ENCODE data around the gene TRAPPC6A. TPM values are rescaled to one million over a fixed set of nuclear protein-coding genes. Genes with fewer than 3 reads are reported as not detected.
A peak's percentile ranks its signal among the peaks of the same experiment; 100 is the strongest.

TRAPPC6A gene
- total and polyA plus RNA-seq, 9 donors, result 1.8 to 33.7 (median 23.4) TPM

DNA sequence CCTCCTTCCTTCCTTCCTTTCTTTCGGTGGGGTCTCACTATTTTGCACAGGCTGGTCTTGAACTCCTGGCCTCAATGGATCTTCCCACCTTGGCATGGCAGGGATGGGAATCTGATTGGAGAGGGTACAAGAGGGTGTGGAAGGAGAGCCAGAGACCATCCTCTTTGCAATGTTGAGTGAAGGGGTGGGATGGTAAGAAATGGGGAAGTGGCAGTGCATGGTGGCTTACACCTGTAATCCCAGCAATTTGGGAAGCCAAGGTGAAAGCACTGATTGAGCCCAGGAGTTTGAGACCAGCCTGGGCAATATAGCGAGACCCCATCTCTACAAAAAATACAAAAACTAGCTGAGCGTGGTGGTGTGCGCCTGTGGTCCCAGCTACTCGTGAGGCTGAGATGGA, 6.1 kb upstream of the TRAPPC6A start:
- no peak overlapping the region for H3K27ac ChIP-seq
- no peaks in the 10 kb centered on the region for H3K9me3 ChIP-seq
- intact Hi-C loops (cut with DNase I), result no loop called here
- no peak for DNase-seq
- TF ChIP-seq EP300 (IDR thresholded peaks at IDR 0.05), result no peak
- no peak for TF ChIP-seq CTCF (IDR thresholded peaks at IDR 0.05)
- no peak for TF ChIP-seq POLR2A (IDR thresholded peaks at IDR 0.05)
- WGBS, 3 donors, result 91 to 94% (median 94%) methylated on average over 5 of the region's 5 CpGs
- no peaks in the 10 kb centered on the region for H3K27me3 ChIP-seq
- H3K36me3 ChIP-seq, result no peaks in the 10 kb centered on the region
- H3K4me3 ChIP-seq, result no peak overlapping the region
- H3K4me1 ChIP-seq (ENCODE audit: insufficient read depth), result peaks cover 2% of the 10 kb centered on the region

DNA sequence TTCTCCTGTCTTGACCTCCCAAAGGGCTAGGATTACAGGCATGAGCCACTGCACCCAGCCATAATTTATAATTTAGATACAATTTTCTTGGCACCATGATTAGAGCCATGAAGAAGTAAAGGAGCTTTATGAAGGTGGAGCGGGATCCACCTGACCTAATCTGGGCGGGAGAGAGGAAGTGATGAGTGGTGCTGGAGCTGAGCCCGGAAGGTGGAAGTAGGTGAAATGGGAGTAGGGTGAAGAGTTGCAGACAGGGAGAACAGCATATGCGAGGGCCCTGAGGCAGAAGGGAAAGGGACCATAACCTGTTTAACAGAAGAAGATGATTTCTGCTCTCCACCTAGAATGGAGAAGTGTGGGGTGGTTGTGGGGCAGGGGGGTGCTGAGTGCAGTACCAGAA, 4.7 kb upstream of the TRAPPC6A start:
- 90 to 91% (median 91%) methylated on average over 4 of the region's 4 CpGs for WGBS, 3 donors
- H3K4me1 ChIP-seq (ENCODE audit: insufficient read depth), result peaks cover 2% of the 10 kb centered on the region
- intact Hi-C loops (cut with DNase I), result no loop called here
- H3K9me3 ChIP-seq, result no peaks in the 10 kb centered on the region
- no peaks in the 10 kb centered on the region for H3K36me3 ChIP-seq
- no peaks in the 10 kb centered on the region for H3K27me3 ChIP-seq
- no peak overlapping the region for H3K27ac ChIP-seq
- TF ChIP-seq POLR2A (IDR thresholded peaks at IDR 0.05) (no peak), CTCF (IDR thresholded peaks at IDR 0.05) (no peak), EP300 (IDR thresholded peaks at IDR 0.05) (no peak)
- H3K4me3 ChIP-seq, result no peak overlapping the region
- no peak for DNase-seq

- Histone ChIP-seq H3K4me1 (ENCODE audit: insufficient read depth) (peaks cover 7% of the 10 kb centered on the region), H3K27me3 (no peaks in the 10 kb centered on the region), H3K9me3 (no peaks in the 10 kb centered on the region), H3K27ac (no peak overlapping the region), H3K4me3 (no peak overlapping the region), H3K36me3 (no peaks in the 10 kb centered on the region)
- no peak for DNase-seq
- intact Hi-C loops (cut with DNase I), result no loop called here
- WGBS, 3 donors, result 73 to 80% (median 77%) methylated on average over 7 of the region's 7 CpGs
- no peak for TF ChIP-seq CTCF (IDR thresholded peaks at IDR 0.05)
- no peak for TF ChIP-seq POLR2A (IDR thresholded peaks at IDR 0.05)
- TF ChIP-seq EP300 (IDR thresholded peaks at IDR 0.05), result no peak
Observed at GRCh38 chr19:45180936-45181335, 2.9 kb upstream of the TRAPPC6A start.

DNA sequence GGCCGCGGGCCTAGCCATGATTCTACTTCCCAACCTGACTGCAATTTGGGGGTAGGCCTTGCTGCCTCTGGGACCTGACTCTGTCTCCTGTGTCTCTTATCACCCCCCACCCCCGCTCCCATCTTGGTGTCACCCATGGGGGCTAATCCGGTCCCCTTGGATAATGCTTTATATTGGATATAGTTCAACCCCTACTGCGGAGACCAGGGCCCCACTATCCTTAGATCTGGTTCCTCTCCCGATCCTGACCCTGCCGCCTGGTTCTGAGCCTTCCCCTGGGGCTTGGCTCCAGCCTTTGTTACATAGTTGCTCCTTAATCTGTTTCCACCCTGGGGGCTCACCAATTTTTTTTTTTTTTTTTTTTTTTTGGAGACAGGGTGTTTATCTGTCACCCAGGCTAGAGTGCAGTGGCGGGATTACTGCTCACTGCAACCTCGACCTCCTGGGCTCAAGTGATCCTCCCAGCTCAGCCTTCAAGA, 1.9 kb upstream of the TRAPPC6A start:
- TF ChIP-seq EP300 (IDR thresholded peaks at IDR 0.05) (no peak), CTCF (IDR thresholded peaks at IDR 0.05) (no peak), POLR2A (IDR thresholded peaks at IDR 0.05) (no peak)
- Histone ChIP-seq H3K9me3 (no peaks in the 10 kb centered on the region), H3K4me3 (peak overlapping the region; percentile 75), H3K4me1 (ENCODE audit: insufficient read depth) (peaks cover 7% of the 10 kb centered on the region), H3K27ac (no peak overlapping the region), H3K27me3 (no peaks in the 10 kb centered on the region), H3K36me3 (no peaks in the 10 kb centered on the region)
- intact Hi-C loops (cut with DNase I), result no loop called here
- DNase-seq, result no peak
- WGBS, 3 donors, result 38 to 52% (median 45%) methylated on average over 9 of the region's 9 CpGs

All from ovary (tissue), 9 donors.